ENCODE measurements around the gene IFT27.

DNA sequence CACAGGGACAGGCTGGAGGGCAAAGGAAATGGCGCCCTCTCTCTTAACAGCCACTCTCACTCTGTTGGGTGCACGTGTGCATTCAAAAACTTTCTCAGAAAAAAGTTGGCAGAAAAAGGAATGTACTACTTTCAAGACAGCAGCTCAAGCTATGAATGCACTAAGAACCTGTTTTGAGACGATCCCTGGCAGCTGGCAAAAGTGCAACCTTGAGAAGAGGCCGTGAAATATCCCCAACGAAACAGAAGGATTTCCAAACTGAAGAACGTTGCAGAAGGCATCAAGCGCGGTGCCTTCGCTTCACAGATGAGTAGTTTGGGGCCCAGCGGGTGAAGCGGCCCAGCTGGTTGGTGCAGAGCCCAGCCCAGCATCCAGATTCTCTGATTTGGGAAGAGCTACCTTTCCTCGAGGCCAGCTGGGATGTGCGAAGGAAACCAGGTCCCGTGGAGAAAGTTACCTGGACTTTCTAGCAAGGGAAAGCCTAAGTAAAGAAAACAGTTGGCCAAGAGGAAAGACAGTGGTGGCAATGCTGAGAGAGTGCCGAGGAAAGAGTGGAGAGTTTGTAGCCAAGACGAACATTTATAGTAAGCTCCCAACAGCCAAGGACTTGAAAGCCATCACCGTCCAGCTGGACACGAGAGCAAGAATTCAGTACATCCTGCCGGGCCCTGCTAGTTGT lies 16.3 kb downstream of the IFT27 start:
- TF ChIP-seq, protein P1, sequence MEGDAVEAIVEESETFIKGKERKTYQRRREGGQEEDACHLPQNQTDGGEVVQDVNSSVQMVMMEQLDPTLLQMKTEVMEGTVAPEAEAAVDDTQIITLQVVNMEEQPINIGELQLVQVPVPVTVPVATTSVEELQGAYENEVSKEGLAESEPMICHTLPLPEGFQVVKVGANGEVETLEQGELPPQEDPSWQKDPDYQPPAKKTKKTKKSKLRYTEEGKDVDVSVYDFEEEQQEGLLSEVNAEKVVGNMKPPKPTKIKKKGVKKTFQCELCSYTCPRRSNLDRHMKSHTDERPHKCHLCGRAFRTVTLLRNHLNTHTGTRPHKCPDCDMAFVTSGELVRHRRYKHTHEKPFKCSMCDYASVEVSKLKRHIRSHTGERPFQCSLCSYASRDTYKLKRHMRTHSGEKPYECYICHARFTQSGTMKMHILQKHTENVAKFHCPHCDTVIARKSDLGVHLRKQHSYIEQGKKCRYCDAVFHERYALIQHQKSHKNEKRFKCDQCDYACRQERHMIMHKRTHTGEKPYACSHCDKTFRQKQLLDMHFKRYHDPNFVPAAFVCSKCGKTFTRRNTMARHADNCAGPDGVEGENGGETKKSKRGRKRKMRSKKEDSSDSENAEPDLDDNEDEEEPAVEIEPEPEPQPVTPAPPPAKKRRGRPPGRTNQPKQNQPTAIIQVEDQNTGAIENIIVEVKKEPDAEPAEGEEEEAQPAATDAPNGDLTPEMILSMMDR (IDR thresholded peaks at IDR 0.05): no peak
- no peak for TF ChIP-seq ZFX (IDR thresholded peaks at IDR 0.05; ENCODE audit: borderline replicate concordance)
